NCI-H187 treated with DMSO at 0.1 percent for 48 hours (cell line): ENCODE data around the gene FKBP5.
"Not testable (repeated sequence)": the region's sequence is repeated elsewhere in the genome, so short reads cannot be mapped to it uniquely, and the experiment has no call there.

Experiments
- DNase-seq: peaks from one replicate; lab custom pipeline; 2025; lab: John Stamatoyannopoulos, UW

FKBP5 gene

DNA sequence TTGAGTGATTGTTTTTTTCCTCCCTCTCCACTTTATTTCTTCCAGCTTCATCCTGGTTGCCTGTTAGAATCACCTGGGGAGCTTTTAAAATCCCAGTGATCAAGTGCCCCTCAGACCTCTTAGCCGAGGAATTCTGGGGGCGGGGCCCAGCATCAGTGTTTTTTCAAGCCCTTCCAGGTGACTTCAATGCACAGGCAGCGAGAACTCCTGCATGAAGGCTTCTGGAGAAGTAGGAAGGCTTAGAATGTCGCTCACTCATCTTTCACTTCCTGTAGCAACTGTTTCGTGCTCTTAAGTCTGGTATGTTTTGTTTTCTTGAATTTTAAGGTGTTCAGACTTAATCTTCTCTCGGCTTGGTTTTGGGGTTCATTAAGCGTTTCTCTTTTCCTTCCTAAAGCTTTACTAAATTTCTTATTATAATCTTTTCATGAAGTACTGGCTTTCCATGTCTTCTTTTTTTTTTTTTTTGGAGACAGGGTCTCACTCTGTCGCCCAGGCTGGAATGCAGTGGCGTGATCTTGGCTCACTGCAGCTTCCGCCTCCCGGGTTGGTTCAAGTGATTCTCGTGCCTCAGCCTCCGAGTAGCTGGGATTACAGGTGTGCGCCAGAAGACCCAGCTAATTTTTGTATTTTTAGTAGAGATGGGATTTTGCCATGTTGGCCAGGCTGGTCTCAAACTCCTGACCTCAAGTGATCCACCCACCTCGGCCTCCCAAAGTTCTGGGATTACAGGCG lies 145.1 kb downstream of the FKBP5 start:
- peak; percentile 88 for DNase-seq

GRCh38 chr6:35541836-35542235 lies 146.9 kb downstream of the FKBP5 start:
- DNase-seq: no peak

- DNase-seq: no peak
Observed at GRCh38 chr6:35539223-35539622, 149.5 kb downstream of the FKBP5 start.

- DNase-seq: not testable (repeated sequence)
Observed at GRCh38 chr6:35535847-35536246, 152.9 kb downstream of the FKBP5 start.

DNA sequence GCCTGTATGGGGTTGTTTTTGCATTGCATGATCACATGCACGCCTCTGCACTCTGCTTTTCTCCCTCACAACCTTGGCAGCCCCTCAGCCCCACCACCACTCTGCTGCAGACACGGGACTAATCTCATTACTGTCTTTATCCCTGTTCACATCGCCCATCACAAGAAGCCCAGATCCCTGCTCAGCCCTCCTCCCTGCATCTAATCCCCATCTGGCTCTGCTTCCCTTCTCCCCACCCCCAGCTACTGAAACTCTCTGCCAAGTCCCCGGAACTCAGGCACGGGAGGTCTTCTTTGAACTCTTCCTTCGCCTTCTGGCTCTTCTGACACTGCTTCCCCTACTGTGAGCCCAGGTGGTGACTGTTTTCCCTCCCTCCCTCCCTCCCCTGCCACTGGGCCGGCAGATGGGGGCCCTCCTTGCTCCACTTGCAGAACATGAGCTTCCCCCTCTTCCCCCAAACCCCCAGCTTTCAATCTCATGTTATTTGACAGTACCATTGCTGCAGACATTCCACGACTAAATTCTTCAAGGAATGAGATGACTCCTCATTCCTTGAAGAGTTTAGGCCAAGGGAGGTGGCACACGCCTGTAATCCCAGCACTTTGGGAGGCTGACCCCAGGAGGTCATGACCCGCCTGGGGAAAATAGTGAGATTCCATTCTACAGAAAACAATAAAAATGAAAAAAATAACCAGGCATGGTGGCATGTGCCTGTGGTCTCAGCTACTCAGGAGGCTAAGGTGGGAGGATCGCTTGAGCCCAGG lies 154.1 kb downstream of the FKBP5 start:
- no peak for DNase-seq

GRCh38 chr6:35533981-35534380 lies 154.7 kb downstream of the FKBP5 start:
- no peak for DNase-seq

GRCh38 chr6:35532126-35532525 lies 156.6 kb downstream of the FKBP5 start:
- DNase-seq: no peak

DNA sequence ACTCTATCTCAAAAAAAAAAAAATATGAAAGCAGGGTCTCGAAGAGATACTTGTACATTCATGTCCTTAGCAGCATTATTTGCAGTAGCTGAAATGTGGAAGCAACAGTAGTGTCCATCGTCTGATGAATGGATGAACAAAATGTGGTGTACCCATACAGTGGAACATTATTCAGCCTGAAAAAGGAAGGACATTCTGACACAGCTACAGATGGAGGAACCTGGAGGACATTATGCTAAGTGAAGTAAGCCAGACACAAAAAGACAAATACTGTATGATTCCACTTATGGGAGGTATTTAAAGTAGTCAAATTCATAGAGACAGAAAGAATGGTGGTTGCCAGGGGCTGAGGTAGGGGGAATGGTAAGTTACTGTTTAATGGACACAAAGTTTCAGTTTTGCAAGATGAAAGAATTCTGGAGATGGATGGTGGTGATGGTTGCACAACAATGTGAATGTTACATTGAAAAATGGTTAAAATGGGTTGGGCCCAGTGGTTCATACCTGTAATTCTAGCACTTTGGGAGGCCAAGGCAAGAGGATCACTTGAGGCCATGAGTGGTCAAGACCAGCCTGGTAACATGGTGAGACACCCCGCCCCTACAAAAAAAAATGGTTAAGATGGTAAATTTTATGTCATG lies 164.2 kb downstream of the FKBP5 start:
- DNase-seq: no peak
